Left lung (tissue), 10 donors: Measurements from ENCODE around the gene ENOX1. TPM values are rescaled to one million over a fixed set of nuclear protein-coding genes. Genes with fewer than 3 reads are reported as not detected.

ENCODE experiments used
- ATAC-seq: fragments of 200-7000 bp; cut with Tn5 transposase; one replicate; pipeline ENCODE4 v1.9.1; 2020; ENCODE audit warnings: moderate library complexity
- DNase-seq, 4 donors: peaks; one replicate each; pipeline ENCODE4 v3.0.0-alpha.2; 2013 to 2020
- H3K27ac ChIP-seq, 2 donors: fragments of 200-600 bp; sonication (generic) in 1 of 2; one replicate each; pipeline versions ENCODE4 v1.5.0 to v1.8.0; 2020 to 2021
- H3K27me3 ChIP-seq, 2 donors: fragments of 200-600 bp; sonication (generic) in 1 of 2; one replicate each; pipeline versions ENCODE4 v1.5.0 to v1.8.0; 2020 to 2021
- H3K36me3 ChIP-seq, 2 donors: fragments of 200-600 bp; sonication (generic) in 1 of 2; one replicate each; pipeline versions ENCODE4 v1.5.0 to v1.8.0; 2020 to 2021
- H3K4me1 ChIP-seq, 2 donors: fragments of 200-600 bp; one replicate each; pipeline ENCODE4 v1.8.0; 2021
- H3K4me3 ChIP-seq, 2 donors: fragments of 200-600 bp; sonication (generic) in 1 of 2; one replicate each; pipeline versions ENCODE4 v1.5.0 to v1.8.0; 2020 to 2021; ENCODE audit warnings: mild to moderate bottlenecking in 1 of 2
- H3K9me3 ChIP-seq, 2 donors: fragments of 200-600 bp; sonication (generic) in 1 of 2; one replicate each; pipeline versions ENCODE4 v1.5.0 to v1.8.0; 2020 to 2021
- intact Hi-C, 2 donors: fragments of 100-400 bp; cut with DNase I; formaldehyde crosslinking; loops; one replicate each; pipeline versions ENCODE4 v1.11.2 to v1.14.2; 2022
- polyA plus RNA-seq, 6 donors: library from polyadenylated mRNA; unstranded; fragments of 120-200 nt; gene quantifications; one replicate each; pipeline ENCODE4 v1.2.1, GENCODE V29; 2013; ENCODE audit not compliant: insufficient read length in 6 of 6
- total RNA-seq, 2 donors: library from RNA; stranded (reverse); fragmentation: NEBNext Ultra II Directional; extraction: Animal tissue kit (Norgen Biotek cat#: 25700); gene quantifications; one replicate each; pipeline ENCODE4 v1.2.1, GENCODE V29; 2021
- TF ChIP-seq, protein P1 (sequence below), 2 donors: fragments of 200-600 bp; sonication (generic) in 1 of 2; IDR thresholded peaks; one replicate each; pipeline versions ENCODE4 v1.5.0 to v1.8.0; 2021; ENCODE audit warnings: antibody characterized with exemption in 2 of 2
- donor health status: DM: no; HTN: yes; CAD: no.
- donor health status: DM: no; HTN: no; CAD: no.

ENOX1 gene
- total and polyA plus RNA-seq, 8 donors = 1.5 to 9.0 (median 6.8) TPM

DNA sequence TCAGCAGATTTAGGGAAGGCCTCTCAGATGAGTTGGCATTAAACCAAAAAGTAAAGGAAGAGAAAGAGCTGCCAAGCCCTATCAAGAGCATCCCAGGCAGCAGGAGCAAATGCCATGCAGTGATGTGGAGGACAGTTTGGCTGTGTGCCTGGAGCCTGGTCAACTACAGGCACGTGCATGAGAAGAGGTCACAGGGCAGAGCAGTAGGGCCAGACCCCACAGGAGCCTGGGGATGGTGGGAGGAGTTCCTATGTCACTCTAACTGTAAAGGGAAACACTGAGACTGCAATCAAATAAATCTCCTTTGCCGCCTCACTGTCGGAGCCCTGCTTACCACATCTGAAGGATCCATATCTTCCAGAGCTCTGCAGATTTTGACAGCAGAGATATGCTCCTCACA, 240.5 kb downstream of the ENOX1 start:
- ATAC-seq (no peak), DNase-seq (no peak)
- intact Hi-C loops = no loop called here
- TF ChIP-seq, protein P1, sequence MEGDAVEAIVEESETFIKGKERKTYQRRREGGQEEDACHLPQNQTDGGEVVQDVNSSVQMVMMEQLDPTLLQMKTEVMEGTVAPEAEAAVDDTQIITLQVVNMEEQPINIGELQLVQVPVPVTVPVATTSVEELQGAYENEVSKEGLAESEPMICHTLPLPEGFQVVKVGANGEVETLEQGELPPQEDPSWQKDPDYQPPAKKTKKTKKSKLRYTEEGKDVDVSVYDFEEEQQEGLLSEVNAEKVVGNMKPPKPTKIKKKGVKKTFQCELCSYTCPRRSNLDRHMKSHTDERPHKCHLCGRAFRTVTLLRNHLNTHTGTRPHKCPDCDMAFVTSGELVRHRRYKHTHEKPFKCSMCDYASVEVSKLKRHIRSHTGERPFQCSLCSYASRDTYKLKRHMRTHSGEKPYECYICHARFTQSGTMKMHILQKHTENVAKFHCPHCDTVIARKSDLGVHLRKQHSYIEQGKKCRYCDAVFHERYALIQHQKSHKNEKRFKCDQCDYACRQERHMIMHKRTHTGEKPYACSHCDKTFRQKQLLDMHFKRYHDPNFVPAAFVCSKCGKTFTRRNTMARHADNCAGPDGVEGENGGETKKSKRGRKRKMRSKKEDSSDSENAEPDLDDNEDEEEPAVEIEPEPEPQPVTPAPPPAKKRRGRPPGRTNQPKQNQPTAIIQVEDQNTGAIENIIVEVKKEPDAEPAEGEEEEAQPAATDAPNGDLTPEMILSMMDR (IDR thresholded peaks at IDR 0.05) = no peak
- Histone ChIP-seq H3K27ac (no peak overlapping the region), H3K4me1 (no peaks in the 10 kb centered on the region), H3K4me3 (no peak overlapping the region), H3K27me3 (no peaks in the 10 kb centered on the region), H3K9me3 (no peaks in the 10 kb centered on the region), H3K36me3 (no peaks in the 10 kb centered on the region)

DNA sequence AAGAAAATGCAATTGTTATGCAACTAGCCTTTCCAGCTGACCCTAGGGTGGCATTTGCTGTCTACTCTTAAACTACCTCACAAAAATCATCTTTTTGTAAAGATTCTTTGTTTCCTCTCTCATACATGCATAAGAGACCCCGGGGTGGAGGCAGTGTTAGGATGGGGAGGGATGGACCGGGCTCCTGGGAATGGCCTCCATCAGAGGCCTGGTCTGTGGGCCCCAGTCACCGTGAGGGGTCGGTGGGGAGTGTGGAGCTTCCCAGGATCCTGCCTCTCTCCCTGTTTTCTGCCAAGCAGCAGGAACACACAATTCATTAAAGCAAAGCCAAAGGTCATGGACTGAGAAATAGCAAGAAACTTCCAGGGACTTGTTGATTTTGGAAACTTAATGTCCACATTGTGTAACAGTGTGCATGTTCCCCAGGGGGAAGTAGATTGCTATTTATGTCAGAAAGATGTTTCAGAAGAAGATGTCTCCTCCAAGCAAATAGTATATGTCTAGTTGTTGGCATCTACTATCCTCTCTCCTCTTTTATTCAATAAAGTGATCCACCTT, 241.4 kb downstream of the ENOX1 start:
- no peak overlapping the region for H3K27ac ChIP-seq
- TF ChIP-seq, protein P1 (IDR thresholded peaks at IDR 0.05) = no peak

DNA sequence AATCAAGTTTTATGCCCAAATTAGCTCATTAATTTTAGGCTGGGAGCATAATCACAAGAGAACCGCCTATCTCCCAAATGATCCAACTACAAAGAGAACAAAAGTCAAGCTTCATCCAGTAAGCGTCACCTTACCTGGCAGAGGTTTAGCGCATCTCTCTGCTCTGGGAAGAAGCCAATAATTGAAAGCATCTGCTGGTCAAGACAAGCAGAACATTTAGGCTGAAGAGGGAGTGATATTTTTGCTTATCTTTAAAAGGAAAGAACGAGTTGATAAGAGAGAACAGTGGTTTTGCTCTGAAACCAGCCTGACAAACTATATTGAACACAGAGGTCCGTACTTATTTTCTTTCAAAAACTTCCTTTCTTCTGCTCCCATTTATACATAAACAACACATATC, 242.1 kb downstream of the ENOX1 start:
- H3K4me3 ChIP-seq = no peak overlapping the region
- no peak for ATAC-seq
- H3K36me3 ChIP-seq = no peaks in the 10 kb centered on the region
- intact Hi-C loops = no loop called here
- H3K27ac ChIP-seq = no peak overlapping the region
- H3K27me3 ChIP-seq = no peaks in the 10 kb centered on the region
- peak in 1 of 4 donors; percentile 15 for DNase-seq
- no peaks in the 10 kb centered on the region for H3K9me3 ChIP-seq
- H3K4me1 ChIP-seq = no peaks in the 10 kb centered on the region
- TF ChIP-seq, protein P1 (IDR thresholded peaks at IDR 0.05) = no peak

More for the DNA sequence above, 241.4 kb downstream of the ENOX1 start:
- Histone ChIP-seq H3K36me3 (no peaks in the 10 kb centered on the region), H3K4me3 (no peak overlapping the region), H3K9me3 (no peaks in the 10 kb centered on the region), H3K4me1 (no peaks in the 10 kb centered on the region), H3K27me3 (no peaks in the 10 kb centered on the region)
- DNase-seq (peak in 1 of 4 donors; percentile 23), ATAC-seq (no peak)
- intact Hi-C loops = no loop called here

DNA sequence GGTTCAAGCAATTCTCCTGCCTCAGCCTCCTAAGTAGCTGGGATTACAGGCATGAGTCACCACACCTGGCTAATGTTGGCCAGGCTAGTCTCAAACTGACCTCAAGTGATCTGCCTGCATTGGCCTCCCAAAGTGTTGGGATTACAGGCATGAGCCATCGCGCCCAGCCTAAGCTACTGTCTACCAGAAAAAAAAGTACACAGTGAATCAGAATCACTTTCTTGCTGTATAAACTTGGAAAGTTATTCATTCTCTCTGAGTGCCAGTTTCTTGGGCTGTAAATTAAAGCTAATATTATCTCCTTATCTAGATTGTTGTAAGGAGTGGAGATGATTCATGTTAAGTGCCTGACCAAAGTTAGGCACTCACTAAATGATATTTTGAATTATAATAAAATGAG, 242.8 kb downstream of the ENOX1 start:
- TF ChIP-seq, protein P1 (IDR thresholded peaks at IDR 0.05) = no peak
- peak; percentile 29 for ATAC-seq
- Histone ChIP-seq H3K4me3 (no peak overlapping the region), H3K27me3 (no peaks in the 10 kb centered on the region), H3K36me3 (no peaks in the 10 kb centered on the region), H3K4me1 (no peaks in the 10 kb centered on the region), H3K27ac (no peak overlapping the region), H3K9me3 (no peaks in the 10 kb centered on the region)
- no peak for DNase-seq
- intact Hi-C loops = no loop called here

DNA sequence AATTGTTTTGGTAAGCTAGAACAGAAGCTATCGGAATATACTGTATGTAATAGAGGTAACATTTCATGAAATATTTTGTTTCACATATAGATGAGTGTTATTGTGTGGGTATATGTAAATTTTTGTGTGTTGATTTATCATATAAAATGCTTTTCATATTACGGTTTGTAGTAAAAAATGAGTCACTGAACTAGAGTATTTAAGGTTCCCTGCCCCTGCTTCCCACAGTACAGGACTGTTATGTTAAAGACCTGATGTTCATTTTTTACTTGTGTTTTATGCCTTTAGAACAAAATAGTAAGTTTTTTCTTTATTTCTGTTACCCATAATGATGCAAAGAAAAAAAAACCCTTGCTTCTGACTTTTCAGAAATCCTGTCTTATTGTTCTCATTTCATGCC, 243.4 kb downstream of the ENOX1 start:
- intact Hi-C loops = no loop called here
- H3K27ac ChIP-seq = no peak overlapping the region

More for the DNA sequence above, 243.4 kb downstream of the ENOX1 start:
- Histone ChIP-seq H3K27me3 (no peaks in the 10 kb centered on the region), H3K4me3 (no peak overlapping the region), H3K36me3 (no peaks in the 10 kb centered on the region), H3K4me1 (no peaks in the 10 kb centered on the region), H3K9me3 (no peaks in the 10 kb centered on the region)
- DNase-seq = no peak
- no peak for ATAC-seq
- TF ChIP-seq, protein P1 (IDR thresholded peaks at IDR 0.05) = no peak
